ENCODE measurements around the gene ARVCF.
A peak's percentile ranks its signal among the peaks of the same experiment; 100 is the strongest.

ARVCF gene

GRCh38 chr22:19989725-19990067, 26.9 kb downstream of the ARVCF start:
- no peak overlapping the region for H3K4me3 ChIP-seq (ENCODE audit: low read depth, low read length)
- no peak for TF ChIP-seq CTCF (IDR thresholded peaks at IDR 0.05; ENCODE audit: low read depth, low read length)

- H3K4me3 ChIP-seq (ENCODE audit: low read depth, low read length), result no peak overlapping the region
- TF ChIP-seq CTCF (IDR thresholded peaks at IDR 0.05; ENCODE audit: low read depth, low read length), result no peak
These were observed 27.5 kb downstream of the ARVCF start for GRCh38 chr22:19988965-19989724.

GRCh38 chr22:19988331-19988808, 28.3 kb downstream of the ARVCF start:
- no peak overlapping the region for H3K4me3 ChIP-seq (ENCODE audit: low read depth, low read length)
- no peak for TF ChIP-seq CTCF (IDR thresholded peaks at IDR 0.05; ENCODE audit: low read depth, low read length)

GRCh38 chr22:19987394-19988306, 29.0 kb downstream of the ARVCF start:
- no peak overlapping the region for H3K4me3 ChIP-seq (ENCODE audit: low read depth, low read length)
- TF ChIP-seq CTCF (IDR thresholded peaks at IDR 0.05; ENCODE audit: low read depth, low read length), result no peak

- no peak for TF ChIP-seq CTCF (IDR thresholded peaks at IDR 0.05; ENCODE audit: low read depth, low read length)
- H3K4me3 ChIP-seq (ENCODE audit: low read depth, low read length), result peak overlapping the region; percentile 74
These were observed 29.9 kb downstream of the ARVCF start for GRCh38 chr22:19986410-19987341.

GRCh38 chr22:19986011-19986409, 30.6 kb downstream of the ARVCF start:
- TF ChIP-seq CTCF (IDR thresholded peaks at IDR 0.05; ENCODE audit: low read depth, low read length), result no peak
- peak overlapping the region; percentile 74 for H3K4me3 ChIP-seq (ENCODE audit: low read depth, low read length)
